T-helper 17 cell (primary cell): Measurements from ENCODE around the gene NME9. TPM values are rescaled to one million over a fixed set of nuclear protein-coding genes. Genes with fewer than 3 reads are reported as not detected.
"Not testable (repeated sequence)": the region's sequence is repeated elsewhere in the genome, so short reads cannot be mapped to it uniquely, and the experiment has no call there.

Experiments used
- ATAC-seq: fragments of 150-1000 bp; cut with Tn5 transposase; 2 replicates; pipeline ENCODE4 v1.10.0; 2021; ENCODE audit warnings: mild to moderate bottlenecking, moderate library complexity
- DNase-seq, 3 donors: peaks; one replicate each; pipeline versions ENCODE4 v3.0.0 to v3.0.0-alpha.2; 2020 to 2021
- H3K9me3 ChIP-seq: one replicate; pipeline ENCODE4 v1.7.0; 2013; ENCODE audit warnings: low read length, mild to moderate bottlenecking; ENCODE audit not compliant: control insufficient read depth, poor library complexity, severe bottlenecking
- H3K27ac Mint-ChIP-seq: one replicate; pipeline ENCODE4 v1.8.0; 2022; ENCODE audit warnings: mild to moderate bottlenecking, moderate library complexity, mixed read lengths
- H3K27me3 Mint-ChIP-seq: one replicate; pipeline ENCODE4 v1.8.0; 2022; ENCODE audit warnings: mixed read lengths
- H3K36me3 Mint-ChIP-seq: one replicate; pipeline ENCODE4 v1.8.0; 2022; ENCODE audit warnings: low read depth, mixed read lengths
- H3K4me1 Mint-ChIP-seq: one replicate; pipeline ENCODE4 v1.8.0; 2022; ENCODE audit warnings: mild to moderate bottlenecking, mixed read lengths
- H3K4me3 Mint-ChIP-seq: one replicate; pipeline ENCODE4 v1.8.0; 2022; ENCODE audit warnings: mild to moderate bottlenecking, moderate library complexity, mixed read lengths
- total RNA-seq, 4 donors: library from RNA in 2 of 4; stranded (reverse) in 2 of 4; gene quantifications; one replicate each; pipeline ENCODE4 v1.2.3 and lab custom pipeline; 2022 to 2026

Gene NME9, protein sequence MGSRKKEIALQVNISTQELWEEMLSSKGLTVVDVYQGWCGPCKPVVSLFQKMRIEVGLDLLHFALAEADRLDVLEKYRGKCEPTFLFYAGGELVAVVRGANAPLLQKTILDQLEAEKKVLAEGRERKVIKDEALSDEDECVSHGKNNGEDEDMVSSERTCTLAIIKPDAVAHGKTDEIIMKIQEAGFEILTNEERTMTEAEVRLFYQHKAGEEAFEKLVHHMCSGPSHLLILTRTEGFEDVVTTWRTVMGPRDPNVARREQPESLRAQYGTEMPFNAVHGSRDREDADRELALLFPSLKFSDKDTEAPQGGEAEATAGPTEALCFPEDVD
- total RNA-seq (under 1 TPM; 0.60 to 0.85 TPM), total RNA-seq (lab: John Stamatoyannopoulos, UW) (0.46 to 0.90 reads per million in 2 donors)

DNA sequence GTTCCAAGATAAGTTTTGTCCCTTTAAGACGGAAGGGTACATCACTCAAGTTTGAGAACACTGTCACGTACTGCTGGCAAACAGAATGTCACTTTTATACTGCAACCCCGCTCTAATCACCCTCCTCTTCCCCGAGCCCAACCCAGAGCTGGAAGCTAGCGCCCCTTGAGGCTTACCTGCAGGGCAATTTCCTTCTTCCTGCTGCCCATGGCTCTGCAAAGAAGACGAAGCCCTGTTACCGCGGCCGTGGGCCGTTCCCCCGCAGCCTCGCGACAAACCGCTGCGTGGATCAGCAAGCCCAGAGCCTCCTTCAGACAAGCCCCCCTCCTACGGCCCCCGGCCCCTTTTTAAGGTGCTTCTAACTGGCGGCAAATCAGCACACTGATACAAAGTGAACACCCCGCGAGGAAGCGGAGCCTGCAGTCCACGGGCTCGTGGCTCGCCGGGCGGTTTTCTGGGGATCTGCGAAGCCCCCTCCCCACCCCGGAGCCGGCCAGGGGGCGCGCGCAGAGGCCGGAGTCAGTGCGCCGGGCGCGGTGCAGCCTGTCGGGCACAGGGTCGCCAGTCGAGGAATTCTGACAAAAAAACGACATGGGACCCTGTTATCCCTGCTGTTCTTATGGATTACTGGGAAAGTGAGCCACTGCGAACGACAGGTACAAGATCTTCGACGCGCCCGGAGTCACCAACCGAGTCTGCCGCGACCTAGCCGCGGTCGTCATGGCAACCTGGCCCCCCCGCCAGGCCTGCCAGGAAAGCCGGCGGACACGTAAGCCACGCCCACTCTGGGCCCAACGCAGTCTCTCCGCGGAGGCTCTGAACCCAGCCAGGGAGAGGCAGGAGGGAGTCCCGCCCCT lies at the start of gene NME9:
Gene NME9 (minus strand): TSS at position 725 of the 857 bp plus-strand sequence. CDS start 516 bp downstream, at position 209.
- H3K4me1 Mint-ChIP-seq, result peaks cover 24% of the 10 kb centered on the region
- H3K27ac Mint-ChIP-seq, result peak within 1 kb of the TSS; percentile 94
- H3K9me3 ChIP-seq, result no peaks in the 10 kb centered on the region
- DNase-seq (peak; percentile 86 to 88 (median 87)), ATAC-seq (peak; percentile 89)
- no peaks in the 10 kb centered on the region for H3K27me3 Mint-ChIP-seq
- no peaks in the 10 kb centered on the region for H3K36me3 Mint-ChIP-seq
- peak within 1 kb of the TSS; percentile 91 for H3K4me3 Mint-ChIP-seq

DNA sequence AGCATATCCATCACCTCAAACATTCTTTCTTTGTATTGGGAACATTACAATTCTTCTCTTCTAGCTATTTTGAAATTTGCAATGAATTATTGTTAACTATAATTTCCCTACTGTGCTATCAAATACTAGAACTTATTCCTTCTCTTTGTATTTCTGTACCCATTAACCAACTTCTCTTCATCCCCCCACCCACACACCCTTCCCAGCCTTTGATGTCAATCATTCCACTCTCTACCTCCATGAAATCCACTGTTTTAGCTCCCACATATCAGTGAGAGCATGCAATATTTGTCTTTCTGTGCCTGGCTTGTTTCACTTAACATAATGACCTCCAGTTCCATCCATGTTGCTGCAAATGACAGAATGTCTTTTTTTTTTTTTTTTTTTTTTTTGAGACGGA lies 49.3 kb upstream of the NME9 start:
- ATAC-seq (no peak), DNase-seq (no peak)
- no peak overlapping the region for H3K4me3 Mint-ChIP-seq
- no peaks in the 10 kb centered on the region for H3K9me3 ChIP-seq
- peaks cover 6% of the 10 kb centered on the region for H3K36me3 Mint-ChIP-seq
- peaks cover 14% of the 10 kb centered on the region for H3K27me3 Mint-ChIP-seq
- no peak overlapping the region for H3K27ac Mint-ChIP-seq
- peaks cover 3% of the 10 kb centered on the region for H3K4me1 Mint-ChIP-seq

DNA sequence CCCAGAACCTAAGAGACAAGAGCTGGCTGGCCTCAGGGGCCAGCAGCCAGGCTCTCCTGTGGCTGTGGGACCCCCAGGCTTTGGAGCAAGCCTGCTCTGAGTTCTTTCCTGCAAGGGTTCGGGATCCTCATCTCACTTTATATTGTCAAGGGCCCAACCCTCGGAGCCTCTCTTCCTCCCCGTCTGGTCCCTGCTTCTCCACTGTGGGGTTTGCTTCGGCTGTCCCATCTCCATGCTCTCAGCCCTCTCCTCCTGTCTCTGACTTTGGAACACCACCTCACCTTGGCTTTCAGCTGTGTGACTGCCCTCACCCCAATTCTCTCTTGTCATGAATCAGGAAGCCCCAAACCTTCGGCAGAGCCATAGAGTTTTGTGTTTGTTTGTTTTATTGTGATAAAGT lies 48.7 kb upstream of the NME9 start:
- Mint-ChIP-seq H3K4me1 (peaks cover 3% of the 10 kb centered on the region), H3K27me3 (peaks cover 8% of the 10 kb centered on the region), H3K36me3 (peaks cover 3% of the 10 kb centered on the region), H3K27ac (no peak overlapping the region), H3K4me3 (peak overlapping the region; percentile 34)
- DNase-seq, result no peak
- H3K9me3 ChIP-seq, result no peaks in the 10 kb centered on the region
- no peak for ATAC-seq

- Mint-ChIP-seq H3K27ac (no peak overlapping the region), H3K36me3 (peaks cover 3% of the 10 kb centered on the region), H3K27me3 (peaks cover 8% of the 10 kb centered on the region), H3K4me1 (peaks cover 3% of the 10 kb centered on the region), H3K4me3 (no peak overlapping the region)
- ATAC-seq, result no peak
- no peaks in the 10 kb centered on the region for H3K9me3 ChIP-seq
- DNase-seq, result no peak
Observed at GRCh38 chr3:138377804-138378203, 48.2 kb upstream of the NME9 start.

DNA sequence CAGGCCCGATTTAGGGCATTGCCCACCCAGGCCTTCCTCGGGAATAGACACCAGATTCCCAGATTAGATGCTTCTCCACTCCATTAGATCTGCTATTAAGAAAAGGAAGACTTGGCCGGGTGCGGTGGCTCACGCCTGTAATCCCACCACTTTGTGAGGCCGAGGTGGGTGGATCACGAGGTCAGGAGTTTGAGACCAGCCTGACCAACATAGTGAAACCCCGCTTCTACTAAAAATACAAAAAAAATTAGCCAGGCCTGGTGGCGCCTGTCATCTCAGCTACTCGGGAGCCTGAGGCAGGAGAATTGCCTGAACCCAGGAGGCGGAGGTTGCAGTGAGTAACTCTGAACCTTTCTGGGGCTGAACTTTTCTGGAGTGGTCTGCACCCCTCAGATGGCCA lies 47.6 kb upstream of the NME9 start:
- H3K4me1 Mint-ChIP-seq, H3K4me3 Mint-ChIP-seq, H3K9me3 ChIP-seq, H3K27me3 Mint-ChIP-seq, DNase-seq, H3K27ac Mint-ChIP-seq, ATAC-seq, H3K36me3 Mint-ChIP-seq: not testable (repeated sequence)

- no peak overlapping the region for H3K4me3 Mint-ChIP-seq
- ATAC-seq (no peak), DNase-seq (no peak)
- peaks cover 14% of the 10 kb centered on the region for H3K27me3 Mint-ChIP-seq
- H3K4me1 Mint-ChIP-seq, result peaks cover 3% of the 10 kb centered on the region
- peaks cover 3% of the 10 kb centered on the region for H3K36me3 Mint-ChIP-seq
- no peaks in the 10 kb centered on the region for H3K9me3 ChIP-seq
- H3K27ac Mint-ChIP-seq, result no peak overlapping the region
Observed at GRCh38 chr3:138376663-138377062, 47.0 kb upstream of the NME9 start.

GRCh38 chr3:138375447-138375846 lies 45.8 kb upstream of the NME9 start:
- H3K9me3 ChIP-seq, result no peaks in the 10 kb centered on the region
- peaks cover 3% of the 10 kb centered on the region for H3K4me1 Mint-ChIP-seq
- peaks cover 5% of the 10 kb centered on the region for H3K36me3 Mint-ChIP-seq
- ATAC-seq (no peak), DNase-seq (no peak)
- no peak overlapping the region for H3K27ac Mint-ChIP-seq
- H3K4me3 Mint-ChIP-seq, result no peak overlapping the region
- peaks cover 17% of the 10 kb centered on the region for H3K27me3 Mint-ChIP-seq

- ATAC-seq (no peak), DNase-seq (no peak)
- H3K4me1 Mint-ChIP-seq, result peaks cover 3% of the 10 kb centered on the region
- H3K27ac Mint-ChIP-seq, result no peak overlapping the region
- peaks cover 5% of the 10 kb centered on the region for H3K36me3 Mint-ChIP-seq
- H3K4me3 Mint-ChIP-seq, result no peak overlapping the region
- H3K9me3 ChIP-seq, result no peaks in the 10 kb centered on the region
- peaks cover 17% of the 10 kb centered on the region for H3K27me3 Mint-ChIP-seq
Observed at GRCh38 chr3:138374573-138375134, 45.0 kb upstream of the NME9 start.

DNA sequence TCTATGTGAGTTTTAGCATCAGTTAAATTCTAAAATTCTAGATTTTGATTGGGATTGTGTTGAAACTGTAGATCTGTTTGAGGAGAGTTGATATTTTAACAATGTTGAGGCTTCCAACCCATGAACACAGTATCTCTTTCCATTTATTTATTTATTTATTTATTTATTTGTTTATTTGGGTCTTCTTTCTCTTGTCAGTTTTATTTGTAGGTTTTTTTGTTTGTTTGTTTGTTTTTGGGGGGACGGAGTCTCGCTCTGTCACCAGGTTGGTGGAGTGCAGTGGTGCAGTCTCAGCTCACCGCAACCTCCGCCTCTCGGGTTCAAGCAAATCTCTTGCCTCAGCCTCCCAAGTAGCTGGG lies 44.1 kb upstream of the NME9 start:
- H3K27ac Mint-ChIP-seq, result no peak overlapping the region
- H3K27me3 Mint-ChIP-seq, result peaks cover 20% of the 10 kb centered on the region
- no peak overlapping the region for H3K4me3 Mint-ChIP-seq
- peaks cover 3% of the 10 kb centered on the region for H3K4me1 Mint-ChIP-seq
- H3K9me3 ChIP-seq, result no peaks in the 10 kb centered on the region
- peaks cover 5% of the 10 kb centered on the region for H3K36me3 Mint-ChIP-seq
- no peak for DNase-seq
- ATAC-seq, result no peak

GRCh38 chr3:138373087-138373735 lies 43.6 kb upstream of the NME9 start:
- Mint-ChIP-seq H3K4me3 (no peak overlapping the region), H3K36me3 (peaks cover 5% of the 10 kb centered on the region), H3K4me1 (no peaks in the 10 kb centered on the region), H3K27ac (no peak overlapping the region), H3K27me3 (peaks cover 15% of the 10 kb centered on the region)
- DNase-seq (no peak), ATAC-seq (no peak)
- no peaks in the 10 kb centered on the region for H3K9me3 ChIP-seq

DNA sequence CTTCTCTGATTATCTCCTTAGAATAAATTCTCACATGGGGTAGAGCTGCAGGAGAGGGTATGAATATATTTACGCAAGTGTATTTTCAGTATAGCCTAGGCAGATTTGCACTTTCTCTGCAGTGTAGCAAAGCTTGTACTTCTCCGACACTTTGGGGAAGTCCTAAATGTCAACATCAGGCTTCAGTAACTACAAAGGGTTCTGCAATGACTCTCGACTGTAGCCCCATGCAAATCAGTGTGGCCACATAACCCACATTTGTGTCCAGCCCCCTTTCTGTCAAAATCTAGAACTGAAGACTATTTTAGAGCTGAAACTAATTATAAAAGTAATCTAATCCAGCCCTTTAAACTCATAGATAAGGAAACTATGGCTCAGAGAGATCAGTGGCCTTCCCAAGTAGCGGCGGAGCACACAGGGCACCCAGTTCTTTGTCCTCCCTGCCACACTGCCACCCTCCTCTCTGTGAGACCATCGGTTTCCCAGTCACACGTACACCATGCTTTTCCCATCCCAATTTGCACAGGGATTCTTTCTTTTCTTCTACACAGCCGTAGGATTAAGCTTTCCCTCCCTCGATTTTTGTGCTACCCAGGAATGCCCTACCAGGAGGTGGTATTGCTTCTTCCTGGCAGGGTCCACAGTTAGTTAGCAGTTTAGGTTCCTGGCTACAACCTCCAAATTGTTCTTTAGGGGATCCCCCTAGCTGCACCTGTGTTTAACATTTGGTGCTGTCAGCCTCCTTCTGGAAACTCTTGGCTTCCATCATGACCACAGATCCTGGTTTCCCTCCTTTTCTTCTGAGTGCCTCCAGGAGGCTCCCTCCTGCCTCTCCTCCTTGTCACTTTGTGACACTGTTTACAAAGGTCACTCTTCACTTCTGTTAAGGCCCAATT lies 41.7 kb upstream of the NME9 start:
- no peaks in the 10 kb centered on the region for H3K9me3 ChIP-seq
- H3K36me3 Mint-ChIP-seq, result peaks cover 5% of the 10 kb centered on the region
- H3K4me3 Mint-ChIP-seq, result no peak overlapping the region
- peaks cover 19% of the 10 kb centered on the region for H3K27me3 Mint-ChIP-seq
- peak; percentile 36 for ATAC-seq
- no peaks in the 10 kb centered on the region for H3K4me1 Mint-ChIP-seq
- no peak overlapping the region for H3K27ac Mint-ChIP-seq
- no peak for DNase-seq

GRCh38 chr3:138370321-138370720 lies 40.7 kb upstream of the NME9 start:
- H3K4me3 Mint-ChIP-seq, result no peak overlapping the region
- H3K27me3 Mint-ChIP-seq, result peaks cover 24% of the 10 kb centered on the region
- no peaks in the 10 kb centered on the region for H3K9me3 ChIP-seq
- DNase-seq (no peak), ATAC-seq (no peak)
- no peak overlapping the region for H3K27ac Mint-ChIP-seq
- peaks cover 2% of the 10 kb centered on the region for H3K36me3 Mint-ChIP-seq
- no peaks in the 10 kb centered on the region for H3K4me1 Mint-ChIP-seq
